NCI-H2171 (cell line): ENCODE results near the gene PPP1R9B.

Source experiments
- DNase-seq: peaks from one replicate; lab custom pipeline; 2025; lab: John Stamatoyannopoulos, UW

Gene PPP1R9B

DNA sequence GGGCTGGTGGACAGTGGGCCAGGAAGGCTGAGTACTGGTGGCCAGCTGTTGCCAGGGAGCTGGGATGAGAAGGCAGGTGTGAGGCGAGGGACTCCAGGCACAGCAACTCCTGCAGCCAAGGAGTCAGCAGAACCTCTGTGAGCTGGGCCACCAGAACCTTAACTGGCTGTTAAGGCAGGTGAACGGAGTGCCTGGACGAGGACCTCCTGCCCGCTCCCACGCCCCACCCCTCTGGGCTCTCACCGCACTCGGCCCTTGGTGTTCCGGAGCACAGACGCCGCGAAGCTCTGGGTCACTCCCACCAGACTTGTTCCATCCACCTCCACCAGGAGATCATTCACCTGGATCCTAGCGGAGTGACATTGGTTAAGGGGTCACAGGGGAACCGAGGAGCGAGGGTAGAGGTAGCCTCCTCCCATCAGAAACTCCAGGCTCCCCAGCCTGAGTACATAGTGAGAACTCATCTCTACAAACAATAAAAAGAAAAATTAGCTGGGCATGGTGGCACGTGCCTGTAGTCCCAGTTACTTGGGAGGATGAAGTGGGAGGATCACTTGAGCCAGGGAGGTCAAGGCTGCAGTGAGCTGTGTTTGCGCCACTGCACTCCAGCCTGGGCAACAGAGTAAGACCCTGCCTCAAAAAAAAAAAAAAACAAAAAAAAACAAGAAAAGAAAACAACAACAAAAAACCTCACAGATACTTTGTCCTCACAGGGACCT, 9.3 kb downstream of the PPP1R9B start:
- DNase-seq = no peak

DNA sequence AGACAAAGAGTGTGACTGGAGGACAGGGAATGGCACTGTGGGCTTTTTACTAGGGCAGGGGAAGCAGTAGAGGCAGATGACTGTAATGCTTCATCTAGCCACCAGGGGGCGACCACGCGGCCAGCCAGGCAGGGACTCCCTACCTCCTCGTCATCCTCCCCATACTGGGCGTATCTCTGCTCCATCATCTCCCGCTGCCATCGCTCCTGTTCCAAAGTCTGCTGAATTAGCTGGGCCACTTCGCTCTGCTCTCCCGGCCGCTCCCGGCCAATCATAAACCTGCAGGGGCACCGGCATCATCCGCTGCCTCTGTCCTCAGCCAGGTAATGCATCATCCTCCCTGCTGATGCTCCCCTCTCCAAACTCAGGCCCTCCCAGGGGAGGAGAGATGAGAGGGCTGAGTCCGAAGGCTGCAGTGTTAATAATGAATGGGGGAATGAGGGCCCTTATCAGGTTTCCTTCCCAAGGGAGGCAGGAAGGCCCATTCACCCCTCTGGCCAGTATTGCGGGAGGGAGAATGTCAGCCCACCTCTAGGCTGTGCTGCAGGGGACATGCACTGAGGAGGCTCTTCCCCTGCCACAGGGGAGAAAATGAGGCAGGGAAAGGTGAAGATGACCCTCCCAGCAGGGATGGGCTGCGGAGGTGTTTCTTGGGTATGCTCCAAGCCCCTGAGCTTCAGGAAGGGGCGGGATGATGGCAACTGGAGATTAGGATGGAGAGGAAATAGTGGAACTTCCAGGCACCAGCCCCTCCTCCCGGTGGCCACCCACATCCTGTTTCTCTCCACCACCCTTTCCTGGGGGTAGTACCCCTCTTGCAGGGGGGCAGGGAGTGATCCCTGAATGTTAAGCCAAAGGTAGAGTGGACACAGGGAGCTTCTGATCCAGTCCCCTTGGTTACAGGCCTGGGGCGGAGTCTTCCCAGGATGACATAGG, 10.3 kb downstream of the PPP1R9B start:
- no peak for DNase-seq

DNA sequence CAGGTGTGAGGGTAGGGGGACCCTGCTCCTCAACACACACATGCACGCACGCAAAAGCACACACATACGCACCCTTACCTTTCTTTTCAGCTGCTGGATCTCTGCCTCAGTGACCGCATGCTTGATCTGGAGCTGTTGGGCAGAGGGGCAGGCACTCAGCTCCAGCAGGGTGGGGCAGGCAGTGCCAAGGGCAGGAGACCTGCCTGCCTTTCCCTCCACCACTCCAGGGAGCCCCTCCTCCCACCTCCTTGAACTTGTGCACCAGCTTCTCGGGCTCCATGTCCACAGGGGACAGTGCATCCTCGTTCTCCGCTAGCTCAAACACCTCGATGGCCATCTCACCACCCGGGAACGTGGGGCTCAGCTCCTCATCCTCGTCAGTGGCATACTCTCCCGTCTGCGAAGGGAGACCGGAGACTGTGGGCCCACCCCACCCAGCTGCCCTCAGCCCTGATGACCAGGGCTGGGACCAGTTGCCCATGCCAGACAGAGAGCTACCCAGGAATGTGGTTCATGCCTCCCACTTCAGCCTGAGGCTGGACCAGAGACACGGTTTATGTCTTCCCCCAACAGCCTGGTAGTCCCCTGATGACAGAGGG, 11.2 kb downstream of the PPP1R9B start:
- DNase-seq = no peak

DNA sequence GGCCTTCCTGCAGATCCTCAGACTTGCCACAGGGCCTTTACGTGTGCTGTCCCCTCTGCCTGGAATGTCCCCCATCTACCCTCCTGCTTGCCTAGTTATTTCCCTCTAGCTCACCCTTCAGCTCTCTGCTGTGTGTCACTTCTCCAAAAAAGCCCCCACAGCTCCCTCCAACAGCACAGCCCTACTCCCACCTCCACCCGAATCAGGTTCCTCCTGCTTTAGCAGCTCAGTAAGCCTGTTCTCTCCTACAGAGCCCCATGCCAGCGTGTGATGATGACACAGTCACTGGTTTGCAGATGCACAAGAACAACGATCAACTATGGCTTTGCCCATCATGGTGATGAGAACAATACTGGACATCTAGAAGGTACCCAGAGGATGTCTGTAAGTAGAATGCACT, 13.4 kb downstream of the PPP1R9B start:
- DNase-seq = no peak

DNA sequence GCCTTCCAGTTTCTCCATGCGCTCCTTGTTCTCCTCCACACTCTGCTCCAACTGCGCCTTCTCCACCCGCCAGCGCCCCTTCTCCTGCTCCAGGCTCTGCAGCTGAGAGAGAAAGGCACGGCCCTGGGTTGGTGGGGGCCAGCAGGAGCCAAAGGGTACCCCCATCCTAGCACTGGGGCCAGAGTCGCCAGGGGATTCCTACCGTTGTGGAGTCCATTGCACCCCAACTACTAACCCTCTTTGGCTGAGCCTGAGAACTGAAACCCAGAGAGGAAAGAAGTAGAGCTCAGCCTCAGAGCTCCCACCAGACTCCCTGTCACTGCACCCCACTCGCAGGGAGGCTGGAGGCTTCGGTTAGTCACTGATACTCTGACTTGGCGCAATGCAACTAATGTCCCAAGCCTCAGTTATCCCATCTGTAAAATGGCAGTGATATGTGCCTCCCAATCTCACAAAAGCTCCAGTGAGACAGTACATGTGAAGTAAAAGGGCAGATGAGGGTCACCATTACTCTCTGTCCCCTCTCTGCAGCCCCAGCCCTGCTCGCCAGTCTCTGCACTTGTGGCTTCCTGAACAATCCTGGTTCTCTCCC, 14.3 kb downstream of the PPP1R9B start:
- no peak for DNase-seq

DNA sequence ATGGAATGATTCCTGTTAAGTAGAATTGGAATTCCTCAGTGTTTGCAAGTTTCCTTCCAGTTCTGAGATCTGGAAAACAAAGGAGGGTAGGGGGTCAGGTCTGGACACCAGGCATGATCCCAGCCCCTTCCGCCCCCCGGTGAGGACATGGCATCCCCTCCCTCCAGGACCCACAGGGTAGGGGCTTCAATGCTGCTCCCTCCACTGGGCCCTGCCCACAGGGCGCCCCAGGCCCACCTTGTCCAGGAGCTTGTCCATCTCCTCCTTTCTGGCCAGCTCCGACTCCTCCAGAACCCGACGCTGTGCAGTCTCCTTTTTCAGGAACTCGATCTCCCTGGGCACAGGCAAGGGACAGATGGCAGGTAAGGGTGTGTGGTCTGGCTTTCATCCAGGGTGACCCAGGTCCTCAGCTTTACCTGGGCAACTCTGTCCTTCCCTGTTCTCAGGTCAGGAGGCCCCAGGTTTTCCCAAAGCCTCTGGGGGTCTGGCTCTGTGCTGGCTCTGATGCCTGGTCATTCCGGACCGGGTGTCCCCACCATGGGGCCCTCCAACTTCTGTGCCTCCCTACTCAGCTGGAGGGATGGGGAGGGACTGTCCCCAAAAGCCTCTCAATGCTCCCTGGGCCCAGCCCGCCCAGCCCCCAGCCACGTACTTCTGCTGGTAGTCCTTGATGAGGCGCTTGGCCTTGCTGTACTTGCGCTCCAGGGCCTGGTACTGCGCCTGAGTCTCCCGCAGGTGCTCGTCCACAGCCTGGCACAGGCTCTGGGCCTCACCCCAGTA, 15.0 kb downstream of the PPP1R9B start:
- no peak for DNase-seq

DNA sequence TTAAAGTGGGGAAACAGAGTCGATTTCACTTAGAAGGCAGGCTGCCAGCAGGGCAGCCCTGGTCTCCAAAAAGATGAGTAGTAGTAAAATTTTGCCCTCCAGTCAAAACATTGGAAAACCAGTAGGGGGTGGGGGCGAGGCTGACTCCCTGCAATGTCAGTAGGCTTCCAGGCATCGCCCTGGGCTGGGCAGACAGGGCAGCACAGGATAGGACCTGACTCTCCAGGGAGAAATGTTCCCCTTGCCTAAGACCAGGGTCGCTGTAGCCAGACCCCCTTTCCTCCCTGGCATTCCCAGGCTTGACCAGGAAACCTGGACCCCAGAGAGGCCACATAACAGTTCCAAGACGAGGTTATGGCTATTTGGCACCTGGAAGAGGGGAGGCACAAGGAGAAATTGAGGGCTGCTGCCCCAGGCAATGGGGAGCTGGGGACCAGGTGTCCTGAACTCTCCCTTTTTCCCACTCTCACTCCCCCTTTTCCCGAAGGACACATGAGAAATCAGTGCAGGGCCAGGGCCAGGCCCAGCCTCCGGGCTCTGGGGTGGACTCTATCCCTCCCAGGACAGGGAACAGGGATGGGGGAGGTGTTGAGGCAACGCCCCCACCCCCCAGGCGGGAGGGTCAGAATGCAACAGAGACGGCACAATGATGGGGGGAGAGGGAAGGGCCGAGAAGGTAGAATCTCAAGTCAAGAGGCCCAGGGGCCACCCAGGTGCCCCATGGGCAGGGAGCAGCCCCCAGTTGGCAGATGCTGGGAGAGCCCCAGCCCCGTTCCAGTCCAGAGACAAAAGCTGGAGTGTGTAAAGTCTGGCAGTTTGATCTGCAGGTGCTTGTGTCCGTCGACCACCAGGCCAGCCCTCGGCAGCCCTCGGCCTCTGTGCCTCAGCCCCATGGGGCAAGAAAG, 16.0 kb downstream of the PPP1R9B start:
- DNase-seq = no peak

DNA sequence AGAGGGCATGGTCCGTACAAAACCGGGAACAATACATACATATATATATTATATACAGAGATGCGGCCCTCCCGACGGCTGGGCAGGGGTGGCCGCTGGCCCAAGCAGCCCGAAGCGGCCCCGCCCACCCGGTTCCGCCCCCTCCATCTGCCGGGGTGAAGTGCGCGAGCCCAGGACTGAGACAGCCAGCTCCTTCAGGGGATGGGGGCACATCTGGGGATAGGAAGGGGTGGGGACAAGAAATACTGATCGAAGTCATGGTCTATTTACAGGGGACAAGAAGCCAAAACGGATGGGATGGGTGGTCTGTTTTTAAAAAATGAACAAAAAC, 16.7 kb downstream of the PPP1R9B start:
- DNase-seq = no peak

DNA sequence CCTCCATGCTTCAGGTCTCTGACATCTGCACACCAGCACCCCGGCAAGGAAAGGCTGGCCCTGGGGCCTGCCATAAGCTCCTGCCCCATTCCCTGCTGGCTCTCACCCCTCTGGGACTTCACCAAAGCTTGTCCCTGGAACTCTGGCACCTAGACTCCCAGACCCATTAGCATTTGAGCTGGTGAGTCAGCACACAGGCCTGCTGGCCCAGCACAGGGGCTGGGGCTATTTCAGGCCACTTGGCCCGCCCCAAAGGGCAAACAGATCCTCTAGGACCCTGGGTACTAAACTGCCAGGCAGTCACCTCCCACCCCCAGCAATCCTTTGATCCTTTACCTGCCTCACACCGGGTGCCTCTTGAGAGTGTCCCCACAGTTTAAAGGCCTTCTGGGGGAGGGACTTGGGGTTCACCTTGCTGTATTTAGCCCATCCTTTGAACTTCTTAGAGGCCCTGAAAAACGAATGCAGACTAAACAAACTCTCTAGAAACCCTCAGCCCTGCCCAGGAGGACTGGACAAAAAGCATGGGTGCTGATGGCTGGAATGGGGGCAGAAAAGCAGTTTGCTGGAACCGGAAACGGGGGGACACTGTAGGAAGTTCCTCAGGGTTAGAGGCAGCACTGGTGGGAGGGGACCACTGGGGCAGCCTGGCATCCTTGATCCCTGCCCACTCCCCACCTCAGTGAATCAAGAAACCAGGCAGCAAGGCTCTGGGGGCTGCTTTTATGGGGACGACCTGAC, 17.3 kb downstream of the PPP1R9B start:
- DNase-seq = no peak

DNA sequence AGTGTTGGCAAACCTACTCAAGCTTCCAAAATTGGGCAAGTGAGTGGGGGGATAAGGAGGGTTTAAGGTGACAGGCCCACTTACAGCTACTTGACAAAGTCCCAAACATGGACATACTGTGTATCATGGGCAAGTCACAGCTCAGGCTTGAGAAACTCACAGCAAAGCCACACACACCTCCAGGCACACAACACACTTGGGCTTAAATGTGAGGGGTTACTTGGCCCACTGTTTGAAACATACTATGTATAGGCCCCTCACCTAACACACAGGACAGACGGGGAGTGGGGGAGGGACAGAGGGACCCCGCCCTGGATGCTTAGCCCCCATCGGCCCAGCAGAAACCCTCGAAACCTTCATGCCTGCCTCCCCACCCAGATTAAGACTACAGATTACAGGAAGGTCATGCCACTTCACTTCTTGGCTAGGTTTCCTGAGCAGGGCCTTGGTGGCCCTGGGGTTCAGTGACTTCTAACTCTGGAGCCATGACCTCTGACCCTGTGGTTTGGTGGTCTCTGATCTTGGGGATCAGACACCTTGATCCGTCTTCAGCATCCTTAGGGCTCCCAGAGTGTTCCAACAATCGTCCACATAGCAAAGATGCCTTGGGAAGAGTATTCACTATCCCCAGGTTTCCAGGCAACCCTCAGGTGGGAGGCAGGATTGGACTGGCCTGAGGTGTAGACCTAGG, 18.2 kb downstream of the PPP1R9B start:
- no peak for DNase-seq

DNA sequence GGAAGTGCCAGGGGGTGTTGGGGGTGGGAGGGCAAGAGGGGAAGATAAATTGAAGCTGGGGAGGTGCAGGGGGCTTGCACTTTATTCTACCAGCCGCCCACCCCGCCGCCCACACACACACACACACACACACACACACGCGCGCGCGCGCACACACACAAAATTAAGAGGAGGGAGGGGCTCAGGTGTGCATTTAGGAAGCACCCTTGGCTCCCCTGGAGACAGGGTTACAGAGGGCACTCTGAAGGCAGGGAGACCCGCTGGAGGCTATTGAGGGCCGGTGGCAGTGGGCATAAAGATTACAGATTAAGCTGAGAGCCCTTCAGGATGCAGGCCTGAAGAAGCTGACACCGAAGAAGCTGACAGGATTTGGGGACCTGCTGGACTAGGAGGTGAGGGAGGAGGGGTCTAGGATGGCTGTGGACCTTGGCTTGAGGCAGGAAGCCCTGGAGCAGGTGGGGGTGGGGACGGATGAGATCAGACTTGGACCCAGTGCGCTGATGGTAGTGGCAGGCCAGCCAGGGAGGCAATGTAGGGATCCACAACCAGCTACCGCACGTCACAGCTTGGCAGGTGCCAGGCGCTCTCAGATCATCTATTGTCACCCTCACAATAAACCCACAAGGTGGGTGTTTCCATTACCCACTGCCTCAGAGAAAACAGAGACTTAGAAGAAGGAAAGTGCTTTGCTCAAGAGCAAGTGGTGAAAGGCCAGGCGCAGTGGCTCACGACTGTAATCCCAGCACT, 19.7 kb downstream of the PPP1R9B start:
- no peak for DNase-seq

DNA sequence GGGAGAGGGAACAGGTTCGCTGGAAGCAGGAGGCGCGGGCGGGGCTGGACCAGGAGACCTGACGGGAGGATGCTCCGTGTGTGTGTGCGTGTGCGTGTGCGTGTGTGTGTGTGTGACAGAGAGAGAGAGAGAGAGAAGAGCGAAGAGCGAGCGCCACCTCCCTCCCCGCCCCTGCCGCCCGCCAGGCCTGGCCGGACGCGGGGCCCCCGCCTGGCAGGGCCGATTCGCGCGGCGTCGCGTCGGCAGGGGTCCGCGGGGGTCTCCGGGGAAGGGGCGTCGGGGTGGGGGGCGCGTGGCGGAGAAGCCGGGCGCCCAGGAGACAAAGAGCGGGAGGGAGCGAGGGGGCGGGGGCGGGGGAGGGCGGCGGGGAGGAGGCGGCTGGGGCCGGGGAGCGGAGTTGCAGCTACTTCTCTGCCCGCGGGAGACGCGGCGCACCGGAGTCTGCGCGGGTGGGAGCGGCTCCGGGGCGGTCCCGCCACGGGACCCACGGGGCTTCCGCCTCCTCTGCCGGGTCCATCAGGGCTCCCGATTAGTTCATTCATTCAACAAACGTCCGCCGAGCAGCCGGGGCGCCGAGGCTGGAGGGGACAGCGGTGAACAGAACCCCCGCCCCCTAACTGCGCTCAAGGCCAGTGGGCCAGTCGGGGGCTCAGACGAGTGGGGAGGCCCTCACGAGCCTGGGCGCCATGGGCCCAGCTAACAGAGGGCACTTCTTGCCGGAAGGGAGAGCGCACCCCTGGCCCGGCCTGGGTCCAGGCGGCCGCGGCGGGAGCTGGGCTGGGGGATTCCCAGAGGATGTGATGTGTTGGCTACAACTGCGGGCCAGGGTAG, 20.5 kb downstream of the PPP1R9B start, which contains the start of gene SAMD14:
TSS of gene SAMD14 (minus strand) at position 433 of the 831 bp plus-strand sequence. CDS start 5,201 bp downstream, outside the sequence.
- DNase-seq = peak; percentile 40

DNA sequence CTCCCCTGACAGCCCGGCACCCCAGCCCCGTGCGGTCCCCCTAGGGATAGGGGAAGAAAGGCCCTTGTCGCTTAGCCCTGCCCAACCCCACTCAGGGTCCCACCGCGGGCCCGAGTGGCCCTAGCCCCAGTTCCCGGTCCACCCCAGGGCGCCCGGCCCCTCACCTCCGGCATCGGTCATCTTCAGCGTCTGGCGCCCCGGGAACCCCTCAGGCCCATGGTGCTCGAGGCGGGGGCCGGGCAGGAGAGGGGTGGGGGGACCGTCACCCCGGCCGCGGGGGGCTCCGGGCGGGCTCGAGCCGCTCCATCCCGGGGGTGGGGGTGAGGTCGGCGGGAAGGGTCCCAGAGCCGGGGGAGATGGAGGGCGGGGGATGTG, 21.1 kb downstream of the PPP1R9B start:
- no peak for DNase-seq

DNA sequence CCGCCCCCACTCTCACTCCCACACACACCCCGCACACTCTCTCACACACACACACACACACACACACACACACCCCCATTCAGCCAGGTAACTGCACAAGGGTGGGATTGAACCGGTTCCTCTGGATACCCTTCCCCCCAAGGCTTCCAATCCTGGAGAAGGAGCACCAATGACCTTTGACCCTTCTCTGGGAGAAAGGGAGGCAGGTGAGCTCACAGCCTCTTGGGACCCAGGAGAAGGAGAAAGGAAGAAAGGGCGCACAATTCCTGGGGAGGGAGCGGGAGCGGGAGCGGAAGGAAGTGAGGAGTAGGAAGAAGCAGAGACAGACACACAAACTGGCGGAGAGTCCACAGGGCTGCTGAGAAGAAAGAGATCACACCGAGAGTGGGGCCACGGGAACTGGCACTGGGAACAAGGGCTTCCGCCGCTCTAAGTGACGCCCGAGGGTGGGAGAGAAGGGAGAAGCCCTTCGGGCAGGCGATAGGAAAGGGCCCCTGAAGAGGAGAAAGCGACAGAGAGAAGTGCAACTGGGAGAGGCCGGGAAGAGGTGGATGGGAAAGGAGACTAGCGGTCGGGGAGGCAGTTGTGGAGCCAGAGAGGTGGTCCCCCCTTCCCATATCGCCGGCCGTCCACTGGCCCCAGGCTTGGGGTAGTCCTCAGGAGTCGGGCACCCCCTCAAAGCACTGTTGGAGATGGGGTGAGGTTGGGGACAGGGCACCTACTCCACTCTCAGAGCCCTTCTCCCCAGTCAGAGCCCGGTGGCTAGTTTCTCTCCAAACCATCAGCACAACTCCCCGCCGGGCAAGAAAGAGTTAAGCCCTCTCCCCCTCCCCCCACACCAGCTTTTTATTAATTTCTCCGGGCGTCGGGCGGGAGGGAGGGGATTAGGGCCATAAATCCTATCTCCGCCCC, 21.8 kb downstream of the PPP1R9B start:
- peak; percentile 41 for DNase-seq

DNA sequence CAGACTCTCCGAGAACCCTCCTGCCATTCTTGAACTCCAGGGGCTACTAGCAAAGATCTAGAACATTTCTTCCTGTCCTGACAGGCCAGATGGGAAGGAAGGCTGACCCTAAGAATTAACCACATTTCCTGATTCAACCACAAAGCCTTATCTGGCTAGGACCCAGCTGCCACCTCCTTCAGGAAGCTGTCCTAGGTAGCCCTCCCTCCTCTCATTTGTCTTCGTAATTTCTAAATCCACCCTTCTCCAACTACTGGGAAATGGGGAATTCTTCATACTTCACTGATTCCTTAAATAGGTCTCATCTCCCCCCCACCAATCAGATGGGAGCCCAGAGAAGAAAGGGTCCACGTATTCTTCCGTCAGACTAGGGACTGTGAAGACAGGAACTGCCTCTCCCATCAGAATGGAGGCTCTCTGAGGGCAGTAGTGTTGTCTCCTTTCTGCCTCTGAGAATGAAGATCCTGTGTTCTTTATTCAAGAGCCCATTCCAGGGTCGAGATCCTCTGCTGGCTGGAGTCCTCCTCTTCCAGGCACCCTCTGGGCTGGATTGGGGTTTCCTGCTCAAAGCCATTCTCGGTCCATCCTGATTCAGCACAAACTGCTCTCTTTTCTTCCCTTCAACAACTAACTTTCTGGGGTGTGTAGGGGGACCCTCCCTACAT, 22.6 kb downstream of the PPP1R9B start:
- DNase-seq = no peak

DNA sequence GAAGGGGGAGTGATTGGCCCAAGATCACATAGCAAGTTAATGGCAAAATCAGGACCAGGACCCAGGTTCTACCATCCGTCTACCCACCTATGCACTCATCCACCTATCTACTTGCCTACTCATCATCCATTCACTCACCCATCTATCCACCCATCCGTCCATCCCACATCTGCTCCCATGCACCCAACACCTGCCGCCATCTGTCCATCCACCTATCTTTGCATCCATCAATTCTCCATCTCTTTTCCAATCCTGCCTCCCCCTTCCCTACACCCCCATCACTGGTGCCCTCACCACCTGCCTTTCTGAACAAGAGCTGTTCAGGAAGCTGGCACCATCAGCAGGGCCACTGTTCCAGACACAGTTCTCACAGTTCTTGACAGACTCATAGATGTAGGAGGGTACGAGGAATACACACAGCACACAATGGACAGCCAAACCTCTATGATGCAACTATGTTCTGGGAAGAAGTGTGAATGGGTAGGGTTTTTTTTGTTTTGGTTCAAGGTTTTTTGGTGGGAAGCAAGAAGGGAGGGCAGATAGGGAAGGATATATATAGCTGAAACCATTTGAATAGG, 25.0 kb downstream of the PPP1R9B start:
- peak; percentile 42 for DNase-seq
